Measurements from ENCODE around the gene SRP72. TPM values are rescaled to one million over a fixed set of nuclear protein-coding genes. Genes with fewer than 3 reads are reported as not detected.

SRP72 gene
- total and polyA plus RNA-seq, 2 of the 8 experiments (the other 6 are each of a cell fraction or from before 2014, with no cell fraction given), result 37.7 to 144 TPM

DNA sequence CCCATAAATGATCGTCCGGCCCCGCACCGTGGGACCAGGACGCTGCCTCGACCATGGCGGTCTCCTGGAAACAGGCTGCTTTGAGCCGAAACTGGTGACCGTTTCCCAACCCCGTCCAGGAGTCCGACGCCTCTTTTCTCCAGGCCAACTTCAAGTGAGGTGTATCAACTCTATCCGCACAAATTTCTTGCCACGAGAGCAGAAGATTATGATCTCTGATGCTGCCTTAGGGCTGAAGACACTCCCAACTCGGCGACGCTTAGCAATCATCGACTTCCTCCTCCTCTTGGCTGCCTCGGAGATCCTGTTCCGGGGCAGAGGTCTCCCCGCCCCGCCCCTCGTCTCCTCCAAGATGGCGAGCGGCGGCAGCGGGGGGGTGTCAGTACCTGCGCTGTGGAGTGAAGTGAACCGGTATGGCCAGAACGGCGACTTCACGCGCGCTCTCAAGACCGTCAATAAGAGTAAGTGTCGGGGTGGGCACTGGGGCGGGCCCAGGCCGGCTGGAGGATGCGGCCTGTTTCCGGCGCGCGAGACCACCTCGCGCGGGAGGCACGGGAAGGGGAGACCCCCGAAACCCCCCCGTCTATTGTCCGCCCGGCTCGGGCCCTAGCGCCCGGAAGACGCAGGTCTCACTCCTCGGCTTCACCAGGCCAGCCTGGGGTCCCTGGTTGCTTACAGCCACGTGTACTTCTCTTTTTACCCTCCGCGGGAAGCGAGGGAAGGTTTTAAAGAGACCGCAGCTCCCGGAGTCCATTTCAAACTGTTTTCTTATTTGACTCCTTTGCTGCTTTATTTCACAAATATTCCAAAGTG, at the start of gene SRP72 (continued):
- TF ChIP-seq, protein P1, sequence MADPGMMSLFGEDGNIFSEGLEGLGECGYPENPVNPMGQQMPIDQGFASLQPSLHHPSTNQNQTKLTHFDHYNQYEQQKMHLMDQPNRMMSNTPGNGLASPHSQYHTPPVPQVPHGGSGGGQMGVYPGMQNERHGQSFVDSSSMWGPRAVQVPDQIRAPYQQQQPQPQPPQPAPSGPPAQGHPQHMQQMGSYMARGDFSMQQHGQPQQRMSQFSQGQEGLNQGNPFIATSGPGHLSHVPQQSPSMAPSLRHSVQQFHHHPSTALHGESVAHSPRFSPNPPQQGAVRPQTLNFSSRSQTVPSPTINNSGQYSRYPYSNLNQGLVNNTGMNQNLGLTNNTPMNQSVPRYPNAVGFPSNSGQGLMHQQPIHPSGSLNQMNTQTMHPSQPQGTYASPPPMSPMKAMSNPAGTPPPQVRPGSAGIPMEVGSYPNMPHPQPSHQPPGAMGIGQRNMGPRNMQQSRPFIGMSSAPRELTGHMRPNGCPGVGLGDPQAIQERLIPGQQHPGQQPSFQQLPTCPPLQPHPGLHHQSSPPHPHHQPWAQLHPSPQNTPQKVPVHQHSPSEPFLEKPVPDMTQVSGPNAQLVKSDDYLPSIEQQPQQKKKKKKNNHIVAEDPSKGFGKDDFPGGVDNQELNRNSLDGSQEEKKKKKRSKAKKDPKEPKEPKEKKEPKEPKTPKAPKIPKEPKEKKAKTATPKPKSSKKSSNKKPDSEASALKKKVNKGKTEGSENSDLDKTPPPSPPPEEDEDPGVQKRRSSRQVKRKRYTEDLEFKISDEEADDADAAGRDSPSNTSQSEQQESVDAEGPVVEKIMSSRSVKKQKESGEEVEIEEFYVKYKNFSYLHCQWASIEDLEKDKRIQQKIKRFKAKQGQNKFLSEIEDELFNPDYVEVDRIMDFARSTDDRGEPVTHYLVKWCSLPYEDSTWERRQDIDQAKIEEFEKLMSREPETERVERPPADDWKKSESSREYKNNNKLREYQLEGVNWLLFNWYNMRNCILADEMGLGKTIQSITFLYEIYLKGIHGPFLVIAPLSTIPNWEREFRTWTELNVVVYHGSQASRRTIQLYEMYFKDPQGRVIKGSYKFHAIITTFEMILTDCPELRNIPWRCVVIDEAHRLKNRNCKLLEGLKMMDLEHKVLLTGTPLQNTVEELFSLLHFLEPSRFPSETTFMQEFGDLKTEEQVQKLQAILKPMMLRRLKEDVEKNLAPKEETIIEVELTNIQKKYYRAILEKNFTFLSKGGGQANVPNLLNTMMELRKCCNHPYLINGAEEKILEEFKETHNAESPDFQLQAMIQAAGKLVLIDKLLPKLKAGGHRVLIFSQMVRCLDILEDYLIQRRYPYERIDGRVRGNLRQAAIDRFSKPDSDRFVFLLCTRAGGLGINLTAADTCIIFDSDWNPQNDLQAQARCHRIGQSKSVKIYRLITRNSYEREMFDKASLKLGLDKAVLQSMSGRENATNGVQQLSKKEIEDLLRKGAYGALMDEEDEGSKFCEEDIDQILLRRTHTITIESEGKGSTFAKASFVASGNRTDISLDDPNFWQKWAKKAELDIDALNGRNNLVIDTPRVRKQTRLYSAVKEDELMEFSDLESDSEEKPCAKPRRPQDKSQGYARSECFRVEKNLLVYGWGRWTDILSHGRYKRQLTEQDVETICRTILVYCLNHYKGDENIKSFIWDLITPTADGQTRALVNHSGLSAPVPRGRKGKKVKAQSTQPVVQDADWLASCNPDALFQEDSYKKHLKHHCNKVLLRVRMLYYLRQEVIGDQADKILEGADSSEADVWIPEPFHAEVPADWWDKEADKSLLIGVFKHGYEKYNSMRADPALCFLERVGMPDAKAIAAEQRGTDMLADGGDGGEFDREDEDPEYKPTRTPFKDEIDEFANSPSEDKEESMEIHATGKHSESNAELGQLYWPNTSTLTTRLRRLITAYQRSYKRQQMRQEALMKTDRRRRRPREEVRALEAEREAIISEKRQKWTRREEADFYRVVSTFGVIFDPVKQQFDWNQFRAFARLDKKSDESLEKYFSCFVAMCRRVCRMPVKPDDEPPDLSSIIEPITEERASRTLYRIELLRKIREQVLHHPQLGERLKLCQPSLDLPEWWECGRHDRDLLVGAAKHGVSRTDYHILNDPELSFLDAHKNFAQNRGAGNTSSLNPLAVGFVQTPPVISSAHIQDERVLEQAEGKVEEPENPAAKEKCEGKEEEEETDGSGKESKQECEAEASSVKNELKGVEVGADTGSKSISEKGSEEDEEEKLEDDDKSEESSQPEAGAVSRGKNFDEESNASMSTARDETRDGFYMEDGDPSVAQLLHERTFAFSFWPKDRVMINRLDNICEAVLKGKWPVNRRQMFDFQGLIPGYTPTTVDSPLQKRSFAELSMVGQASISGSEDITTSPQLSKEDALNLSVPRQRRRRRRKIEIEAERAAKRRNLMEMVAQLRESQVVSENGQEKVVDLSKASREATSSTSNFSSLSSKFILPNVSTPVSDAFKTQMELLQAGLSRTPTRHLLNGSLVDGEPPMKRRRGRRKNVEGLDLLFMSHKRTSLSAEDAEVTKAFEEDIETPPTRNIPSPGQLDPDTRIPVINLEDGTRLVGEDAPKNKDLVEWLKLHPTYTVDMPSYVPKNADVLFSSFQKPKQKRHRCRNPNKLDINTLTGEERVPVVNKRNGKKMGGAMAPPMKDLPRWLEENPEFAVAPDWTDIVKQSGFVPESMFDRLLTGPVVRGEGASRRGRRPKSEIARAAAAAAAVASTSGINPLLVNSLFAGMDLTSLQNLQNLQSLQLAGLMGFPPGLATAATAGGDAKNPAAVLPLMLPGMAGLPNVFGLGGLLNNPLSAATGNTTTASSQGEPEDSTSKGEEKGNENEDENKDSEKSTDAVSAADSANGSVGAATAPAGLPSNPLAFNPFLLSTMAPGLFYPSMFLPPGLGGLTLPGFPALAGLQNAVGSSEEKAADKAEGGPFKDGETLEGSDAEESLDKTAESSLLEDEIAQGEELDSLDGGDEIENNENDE (IDR thresholded peaks at IDR 0.05; ENCODE audit: insufficient replicate concordance, low read length), result no peak
- no peak for TF ChIP-seq ZNF274 (IDR thresholded peaks at IDR 0.05; ENCODE audit: borderline replicate concordance, extremely low read depth, low read length)
- no peak for TF ChIP-seq CTBP2 (IDR thresholded peaks at IDR 0.05; ENCODE audit: borderline replicate concordance, insufficient read depth, insufficient read length, low read length)
- TF ChIP-seq, protein P2, sequence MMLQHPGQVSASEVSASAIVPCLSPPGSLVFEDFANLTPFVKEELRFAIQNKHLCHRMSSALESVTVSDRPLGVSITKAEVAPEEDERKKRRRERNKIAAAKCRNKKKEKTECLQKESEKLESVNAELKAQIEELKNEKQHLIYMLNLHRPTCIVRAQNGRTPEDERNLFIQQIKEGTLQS (IDR thresholded peaks at IDR 0.05; ENCODE audit: insufficient read depth, low read depth, low read length), result no peak
- TF ChIP-seq BCL11A (IDR thresholded peaks at IDR 0.05; ENCODE audit: low read depth in 2 of 2, low read length in 2 of 2), result no peak
- TF ChIP-seq EZH2 (IDR thresholded peaks at IDR 0.05; ENCODE audit: low read depth, low read length, severe bottlenecking), result no peak
- peak; percentile 81 for TF ChIP-seq TBP (IDR thresholded peaks at IDR 0.05; ENCODE audit: low read depth, low read length)
